GM18517 (cell line): Measurements from ENCODE around the gene LSM7.

Experiments
- ATAC-seq: cut with Tn5 transposase; IDR thresholded peaks from one replicate; pipeline ENCODE4 v1.9.1; 2021; ENCODE audit warnings: mild to moderate bottlenecking, moderate library complexity; ENCODE audit not compliant: unreplicated experiment

Gene LSM7

GRCh38 chr19:2328401-2329148 is at the start of gene LSM7, which contains the start of gene SPPL2B:
TSS of gene LSM7 (minus strand) at chr19:2328586. CDS start at chr19:2328566, 20 bp downstream.
TSS of gene SPPL2B (plus strand) at chr19:2328684. CDS start at chr19:2328710, 26 bp downstream.
- ATAC-seq, result peak; percentile 55

DNA sequence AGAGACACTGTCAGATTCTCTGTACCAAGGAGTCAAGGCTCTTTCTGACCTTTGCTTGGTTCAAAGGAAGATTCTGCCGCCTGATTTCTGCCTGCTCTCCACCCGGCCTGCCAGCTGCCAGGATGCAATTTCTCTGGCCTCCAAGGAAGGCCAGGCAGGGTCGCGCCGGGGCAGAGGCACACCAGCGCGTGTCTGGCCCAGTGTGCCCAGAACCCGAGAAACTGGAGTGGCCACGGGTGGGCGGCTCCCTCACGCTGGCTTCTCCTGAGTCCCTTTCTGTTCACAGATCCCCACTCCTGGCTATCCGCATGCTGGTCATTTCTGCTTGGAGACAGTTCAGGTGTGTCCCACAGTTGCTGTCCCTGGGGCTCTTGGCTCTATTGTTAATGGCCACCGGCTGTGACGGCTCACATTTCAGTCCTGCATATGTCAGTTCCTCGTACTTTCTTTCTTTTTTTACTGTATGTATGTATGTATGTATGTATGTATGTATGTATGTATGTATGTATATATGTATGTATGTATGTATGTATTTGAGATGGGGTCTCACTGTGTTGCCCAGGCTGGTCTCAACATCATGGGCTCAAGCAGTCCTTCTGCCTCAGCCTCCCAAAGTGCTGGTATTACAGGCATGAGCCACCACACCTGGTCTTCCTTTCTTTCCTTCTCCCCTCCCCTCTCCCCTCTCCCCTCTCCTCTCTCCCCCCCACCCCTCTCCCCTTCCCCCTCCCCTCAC is 48.6 kb upstream of the LSM7 start:
- ATAC-seq, result no peak

- no peak for ATAC-seq
Measured at GRCh38 chr19:2375353-2376121, 47.2 kb upstream of the LSM7 start.

- no peak for ATAC-seq
Measured at GRCh38 chr19:2374808-2375207, 46.4 kb upstream of the LSM7 start.

DNA sequence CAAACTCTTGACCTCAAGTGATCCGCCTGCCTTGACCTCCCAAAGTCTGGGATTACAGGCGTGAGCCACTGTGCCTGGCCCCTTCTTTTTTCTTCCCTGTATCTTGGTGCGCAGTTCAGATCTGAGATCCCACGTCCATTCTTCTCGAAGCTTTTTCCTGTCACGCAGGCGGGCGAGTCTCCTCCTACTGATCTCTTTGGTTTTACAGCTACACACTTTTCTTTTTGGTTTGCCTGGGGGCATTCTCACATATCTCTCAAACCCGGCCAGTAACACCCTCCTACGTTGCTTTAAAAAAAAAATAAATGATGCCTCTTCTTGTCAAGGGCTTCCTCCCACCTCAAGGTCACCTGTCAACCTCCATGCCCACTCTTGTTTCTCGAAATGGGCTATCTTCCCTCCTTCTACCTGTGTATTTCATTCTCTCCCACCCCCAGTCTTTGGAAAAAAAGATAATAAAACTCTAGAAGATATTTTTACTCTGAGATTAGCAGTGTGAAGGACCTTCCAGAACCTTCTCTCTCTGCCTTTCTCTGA is 43.8 kb upstream of the LSM7 start:
- ATAC-seq, result no peak

- no peak for ATAC-seq
Measured at GRCh38 chr19:2371656-2372055, 43.3 kb upstream of the LSM7 start.

- ATAC-seq, result no peak
Measured at GRCh38 chr19:2365201-2365970, 37.0 kb upstream of the LSM7 start.

DNA sequence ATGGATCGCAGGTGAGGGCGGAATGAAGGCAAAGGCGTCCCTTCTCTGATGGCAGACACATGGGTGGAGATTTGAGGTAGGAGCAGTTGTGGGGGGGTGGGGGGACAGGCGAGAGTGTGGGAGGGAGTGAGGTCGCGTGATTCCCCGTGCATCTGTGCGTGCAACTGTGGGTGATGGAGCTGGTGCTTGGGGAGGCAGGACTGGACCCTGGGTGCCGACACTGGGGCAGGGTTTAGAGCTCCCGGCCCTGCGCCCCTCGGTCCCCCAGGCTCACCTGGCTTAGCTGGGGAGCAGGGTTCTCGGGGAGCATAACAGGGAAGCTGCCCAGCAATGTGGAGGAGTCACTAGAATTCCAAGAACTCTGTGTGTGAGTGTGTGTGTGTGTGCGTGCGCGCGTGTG is 35.0 kb upstream of the LSM7 start:
- ATAC-seq, result no peak

DNA sequence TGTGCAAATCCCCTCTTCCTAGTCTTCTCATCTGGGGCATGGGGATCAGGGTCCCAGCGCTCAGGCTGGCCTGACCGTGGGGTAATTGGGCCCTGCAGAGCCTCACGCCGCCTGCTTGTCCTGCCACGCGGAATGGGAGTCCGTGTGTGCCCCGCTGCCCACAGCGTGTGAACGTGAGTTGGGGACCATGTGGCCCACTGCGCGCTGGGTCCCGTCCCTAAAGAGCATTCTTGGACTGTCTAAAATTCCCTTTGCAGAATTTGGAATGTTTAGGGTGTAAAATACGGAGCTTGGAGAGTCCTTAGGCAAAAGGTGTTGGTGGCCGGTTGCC is 34.5 kb upstream of the LSM7 start:
- no peak for ATAC-seq

DNA sequence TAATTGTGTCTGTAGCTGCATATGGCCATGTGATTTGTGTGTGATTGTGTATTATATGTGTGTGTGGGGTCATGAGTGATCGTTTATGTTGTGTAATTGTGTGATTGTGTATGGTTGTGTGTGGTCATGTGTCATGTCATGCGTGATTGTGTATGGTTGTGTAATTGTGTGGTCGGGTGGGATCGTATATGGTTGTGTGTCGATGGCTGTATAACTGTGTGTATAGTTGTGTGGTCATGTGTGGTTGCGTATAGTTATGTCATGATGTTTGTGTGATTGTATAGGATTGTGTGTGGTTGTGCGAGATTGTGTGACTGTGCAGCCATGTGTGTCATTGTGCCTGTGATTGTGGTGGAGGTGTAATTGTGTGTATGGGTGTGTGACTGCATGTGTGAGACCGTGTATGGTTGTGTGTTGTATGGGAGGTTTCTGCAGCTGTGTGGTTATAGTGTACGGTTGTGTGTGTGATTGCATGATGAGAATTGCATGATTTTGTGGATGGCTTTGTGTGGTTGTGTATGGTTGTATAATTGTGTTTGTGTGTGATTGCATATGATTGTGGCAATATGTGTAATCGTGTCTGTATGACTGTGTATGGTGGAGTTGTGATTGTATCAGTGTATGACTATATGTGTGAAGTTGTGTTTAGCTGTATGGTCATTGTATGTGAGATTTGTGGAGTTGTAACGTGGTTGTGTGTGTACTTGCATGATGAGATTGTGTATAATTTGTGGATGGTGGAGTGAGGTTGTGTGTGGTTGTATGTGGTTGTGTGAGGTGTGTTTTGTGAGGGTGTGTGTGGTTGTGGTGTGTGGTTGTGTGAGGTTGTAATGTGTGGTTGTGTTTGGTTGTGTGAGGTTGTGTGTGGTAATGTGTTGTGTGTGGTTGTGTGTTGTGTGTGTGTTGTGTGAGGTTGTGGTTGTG is 33.9 kb upstream of the LSM7 start:
- no peak for ATAC-seq

- no peak for ATAC-seq
Measured at GRCh38 chr19:2361246-2362045, 33.1 kb upstream of the LSM7 start.

DNA sequence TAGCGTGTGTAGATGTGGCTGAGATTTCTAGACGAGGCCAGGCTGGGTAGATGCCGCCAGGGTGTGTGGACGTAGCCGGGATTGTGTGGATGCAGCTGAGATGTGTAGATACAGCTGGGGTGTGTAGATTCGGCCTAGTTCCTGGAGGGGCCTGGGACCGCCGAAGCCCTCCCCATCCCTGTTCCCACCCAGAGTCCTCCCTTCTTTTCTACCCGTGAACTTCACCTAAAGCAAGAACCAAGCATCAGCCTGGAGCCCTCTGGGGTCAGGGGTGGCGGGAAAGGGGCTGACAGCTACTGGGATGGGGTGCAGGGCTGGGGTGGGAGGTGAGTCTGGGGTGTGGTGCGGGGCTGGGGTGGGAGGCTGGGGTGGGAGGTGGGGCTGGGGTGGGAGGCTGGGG is 32.4 kb upstream of the LSM7 start:
- no peak for ATAC-seq

- ATAC-seq, result no peak
Measured at GRCh38 chr19:2359992-2360685, 31.8 kb upstream of the LSM7 start, which contains the start of gene TMPRSS9. TSS of gene TMPRSS9 (plus strand) at chr19:2360265. CDS start at chr19:2389786, 29,521 bp downstream.

DNA sequence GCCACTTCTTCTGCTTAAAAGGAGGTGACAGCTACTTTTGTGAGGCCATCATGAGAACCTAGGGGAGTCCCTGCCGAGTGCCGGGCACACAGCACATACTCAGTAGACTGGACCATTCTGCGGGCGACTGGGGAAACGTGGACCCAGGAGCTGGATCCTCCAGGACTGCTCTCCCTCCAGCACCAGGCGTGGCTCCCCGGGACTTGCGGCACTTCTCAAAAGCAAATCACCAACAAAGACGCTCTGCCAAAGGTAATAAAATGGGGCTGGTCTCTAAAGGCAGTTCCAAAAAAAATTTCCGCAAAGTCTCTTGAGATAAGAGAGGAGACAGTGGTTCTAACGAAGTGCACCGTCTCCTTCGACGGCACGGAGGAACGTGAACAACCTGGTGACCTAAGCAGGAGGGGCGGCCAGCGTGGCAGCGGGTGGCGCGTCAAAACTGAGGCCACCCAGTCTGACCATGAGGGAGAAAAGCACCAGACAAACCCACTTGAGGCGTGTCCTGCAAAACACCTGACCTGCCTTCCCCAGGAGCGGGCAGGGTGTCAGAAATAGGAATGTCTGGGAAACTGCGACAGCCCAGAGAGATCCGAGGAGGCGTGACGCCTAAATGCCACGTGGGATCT is 30.3 kb upstream of the LSM7 start:
- no peak for ATAC-seq

- no peak for ATAC-seq
Measured at GRCh38 chr19:2357279-2358206, 29.2 kb upstream of the LSM7 start.

- ATAC-seq, result no peak
Measured at GRCh38 chr19:2356036-2356646, 27.8 kb upstream of the LSM7 start.
